Ishikawa (cell line): ENCODE data around the gene SIT1.

Experiments
- CEBPB ChIP-seq: IDR thresholded peaks from 2 replicates; pipeline ENCODE4 v1.6.1; 2012
- CREB1 ChIP-seq: IDR thresholded peaks from 2 replicates; pipeline ENCODE4 v1.6.1; 2012; ENCODE audit warnings: low read depth
- EGR1 ChIP-seq: IDR thresholded peaks from 2 replicates; pipeline ENCODE4 v1.6.1; 2012
- EP300 ChIP-seq: IDR thresholded peaks from 2 replicates; pipeline ENCODE4 v1.6.1; 2012; ENCODE audit warnings: borderline replicate concordance
- FOXM1 ChIP-seq: IDR thresholded peaks from 2 replicates; pipeline ENCODE4 v1.6.1; 2012; ENCODE audit warnings: low read depth, borderline replicate concordance
- MAX ChIP-seq: IDR thresholded peaks from 2 replicates; pipeline ENCODE4 v1.6.1; 2012
- NFIC ChIP-seq: IDR thresholded peaks from 2 replicates; pipeline ENCODE4 v1.6.1; 2012
- RAD21 ChIP-seq: IDR thresholded peaks from 2 replicates; pipeline ENCODE4 v1.6.1; 2012; ENCODE audit warnings: low read depth
- REST ChIP-seq: IDR thresholded peaks from 2 replicates; pipeline ENCODE4 v1.6.1; 2012; ENCODE audit warnings: low read depth, mild to moderate bottlenecking
- TAF1 ChIP-seq: IDR thresholded peaks from 2 replicates; pipeline ENCODE4 v1.6.1; 2012; ENCODE audit warnings: low read depth, mild to moderate bottlenecking
- TCF12 ChIP-seq: IDR thresholded peaks from 2 replicates; pipeline ENCODE4 v1.6.1; 2012; ENCODE audit warnings: low read depth
- TEAD4 ChIP-seq: IDR thresholded peaks from 2 replicates; pipeline ENCODE4 v1.6.1; 2012
- USF1 ChIP-seq: IDR thresholded peaks from 2 replicates; pipeline ENCODE4 v1.6.1; 2012
- YY1 ChIP-seq: IDR thresholded peaks from 2 replicates; pipeline ENCODE4 v1.6.1; 2012; ENCODE audit warnings: low read depth
- ZBTB7A ChIP-seq: IDR thresholded peaks from 2 replicates; pipeline ENCODE4 v1.6.1; 2012; ENCODE audit warnings: low read depth

SIT1 gene

GRCh38 chr9:35609001-35609819, 41.5 kb downstream of the SIT1 start:
- TF ChIP-seq MAX = no peak
- no peak for TF ChIP-seq USF1
- no peak for TF ChIP-seq CREB1
- no peak for TF ChIP-seq EGR1
- no peak for TF ChIP-seq TAF1
- TF ChIP-seq EP300 = no peak
- TF ChIP-seq ZBTB7A = no peak
- no peak for TF ChIP-seq TCF12
- no peak for TF ChIP-seq NFIC
- TF ChIP-seq FOXM1 = no peak

GRCh38 chr9:35608221-35608620, 42.5 kb downstream of the SIT1 start:
- TF ChIP-seq CEBPB (no peak), TEAD4 (no peak), TCF12 (no peak), FOXM1 (no peak), REST (no peak), RAD21 (no peak), YY1 (no peak), ZBTB7A (no peak), CREB1 (no peak), EGR1 (no peak), TAF1 (no peak), NFIC (no peak), EP300 (no peak), MAX (no peak), USF1 (no peak)

- TF ChIP-seq FOXM1 = no peak
- no peak for TF ChIP-seq REST
- no peak for TF ChIP-seq TCF12
These were observed 44.0 kb downstream of the SIT1 start for GRCh38 chr9:35606726-35607125.

GRCh38 chr9:35606138-35606504, 44.6 kb downstream of the SIT1 start:
- TF ChIP-seq CREB1 (no peak), EP300 (no peak), NFIC (no peak), TCF12 (no peak), ZBTB7A (no peak), EGR1 (no peak), TAF1 (no peak), YY1 (no peak), REST (no peak), MAX (no peak), CEBPB (no peak), FOXM1 (no peak), USF1 (no peak), TEAD4 (no peak), RAD21 (no peak)
